Amygdala (tissue), 56 donors: ENCODE measurements around the gene BPIFB1.
A peak's percentile ranks its signal among the peaks of the same experiment; 100 is the strongest.

Experiments used
- DNase-seq, 56 donors: peaks; one replicate each; lab custom pipeline; 2025; lab: John Stamatoyannopoulos, UW

BPIFB1 gene

GRCh38 chr20:33291416-33291815 is 8.4 kb downstream of the BPIFB1 start:
- DNase-seq, result no peak

DNA sequence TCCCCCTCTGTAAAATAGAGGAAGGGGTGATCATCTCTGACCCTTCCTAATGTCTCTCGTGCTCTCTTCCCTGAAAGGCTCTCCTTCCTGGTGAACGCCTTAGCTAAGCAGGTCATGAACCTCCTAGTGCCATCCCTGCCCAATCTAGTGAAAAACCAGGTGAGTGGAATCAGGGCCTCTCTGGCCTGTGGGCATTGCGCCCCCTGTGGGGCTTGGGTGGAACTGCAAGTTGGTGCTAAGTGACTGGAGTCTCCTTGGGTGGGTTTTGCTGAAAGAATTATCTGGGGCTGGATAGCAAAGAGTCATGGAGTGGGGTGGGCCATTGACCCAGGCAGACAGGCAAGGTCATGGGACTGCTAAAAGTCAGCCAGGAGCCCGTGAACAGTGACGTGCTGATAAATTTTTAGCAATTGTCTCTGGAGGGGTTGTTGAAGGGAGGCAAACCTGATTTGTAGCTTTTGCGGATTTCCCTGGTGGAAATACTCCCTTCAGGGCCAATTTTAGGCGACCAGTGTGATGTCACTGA is 8.9 kb downstream of the BPIFB1 start:
- peak in 30 of 56 donors; percentile 3 to 71 (median 20) for DNase-seq

- DNase-seq, result no peak
Observed at GRCh38 chr20:33296206-33296605, 13.2 kb downstream of the BPIFB1 start.

DNA sequence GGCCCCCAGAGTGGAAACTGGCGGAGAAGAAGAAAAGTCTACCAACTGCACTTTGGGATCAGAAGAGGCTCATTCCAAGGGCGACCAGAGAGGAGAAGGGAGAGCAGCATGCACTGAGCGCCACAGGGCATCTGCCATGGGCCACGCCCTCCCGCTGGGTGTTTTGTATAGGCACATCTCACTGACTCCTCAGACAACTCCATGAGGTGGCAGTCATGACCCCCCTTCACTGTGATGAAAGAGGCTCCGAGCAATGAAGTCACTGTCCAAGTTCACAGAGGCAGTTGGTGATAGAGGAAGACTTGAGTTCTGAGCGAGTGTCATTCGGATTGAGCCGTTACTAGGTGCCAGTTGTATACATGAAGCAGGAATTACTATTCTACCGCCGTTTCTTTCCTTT is 15.4 kb downstream of the BPIFB1 start:
- no peak for DNase-seq

DNA sequence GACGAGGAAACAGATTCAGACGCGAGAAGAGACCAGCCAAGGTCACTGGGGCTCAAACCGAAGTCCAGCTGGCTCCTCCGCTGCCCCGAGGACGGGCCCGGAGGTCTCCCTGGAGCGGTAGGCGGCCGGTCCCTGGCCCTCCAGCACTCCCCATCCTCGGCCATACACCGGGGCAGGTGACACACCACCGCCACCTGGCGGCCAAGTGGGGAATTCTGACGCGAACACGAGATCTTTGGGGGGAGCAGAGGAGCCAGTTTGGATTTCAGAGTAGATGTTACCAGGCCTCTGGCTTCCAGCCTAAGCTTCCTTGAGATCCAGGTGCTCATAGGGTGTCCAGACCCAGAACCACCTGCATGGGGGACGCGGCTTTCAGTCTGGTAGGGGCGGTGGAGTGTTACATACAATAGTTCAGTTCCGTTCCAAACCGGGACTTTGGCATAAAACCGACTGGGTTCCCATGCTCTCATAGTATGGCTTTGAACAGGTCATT is 16.1 kb downstream of the BPIFB1 start:
- DNase-seq, result peak in 46 of 56 donors; percentile 6 to 79 (median 34)

- no peak for DNase-seq
Observed at GRCh38 chr20:33301192-33301930, 18.3 kb downstream of the BPIFB1 start.

DNA sequence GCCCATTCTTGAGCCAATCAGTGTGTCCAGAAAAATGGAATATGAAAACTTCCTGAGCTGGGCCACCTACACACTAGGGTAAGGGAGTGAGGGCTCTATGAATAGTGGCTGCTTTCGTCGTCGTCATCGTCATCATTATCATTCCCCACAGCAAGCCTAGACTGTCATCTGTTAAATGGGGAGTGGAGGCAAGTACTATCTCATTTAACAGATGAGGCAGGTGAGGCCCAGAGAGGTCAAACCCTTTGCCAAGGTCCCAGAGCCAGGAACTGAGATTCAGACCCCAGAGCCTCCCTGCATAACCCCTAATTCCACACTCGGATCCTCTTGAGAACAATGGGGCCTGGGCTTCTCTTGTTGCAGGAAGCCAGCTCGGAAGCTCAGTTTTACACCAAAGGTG is 20.6 kb downstream of the BPIFB1 start:
- DNase-seq, result no peak

DNA sequence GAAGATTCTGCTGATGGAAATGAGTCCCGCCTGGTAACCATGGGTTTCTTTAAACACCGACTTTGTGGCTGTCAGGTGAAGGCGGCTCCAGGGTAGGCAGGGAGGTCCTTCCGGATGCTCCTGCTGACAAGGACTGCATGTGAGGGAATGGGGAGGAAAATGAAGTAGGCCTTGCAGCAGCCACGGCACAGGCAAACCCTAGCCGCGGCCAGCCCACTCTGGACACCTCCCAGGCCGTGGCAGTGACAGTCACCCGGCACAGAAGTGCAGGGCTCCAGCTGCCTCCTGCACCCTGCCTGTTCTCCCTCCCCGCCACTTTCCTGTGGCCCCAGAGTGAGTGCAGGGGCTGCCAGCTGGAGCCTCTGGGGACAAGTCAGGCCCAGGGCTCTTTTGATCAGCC is 21.0 kb downstream of the BPIFB1 start:
- no peak for DNase-seq

DNA sequence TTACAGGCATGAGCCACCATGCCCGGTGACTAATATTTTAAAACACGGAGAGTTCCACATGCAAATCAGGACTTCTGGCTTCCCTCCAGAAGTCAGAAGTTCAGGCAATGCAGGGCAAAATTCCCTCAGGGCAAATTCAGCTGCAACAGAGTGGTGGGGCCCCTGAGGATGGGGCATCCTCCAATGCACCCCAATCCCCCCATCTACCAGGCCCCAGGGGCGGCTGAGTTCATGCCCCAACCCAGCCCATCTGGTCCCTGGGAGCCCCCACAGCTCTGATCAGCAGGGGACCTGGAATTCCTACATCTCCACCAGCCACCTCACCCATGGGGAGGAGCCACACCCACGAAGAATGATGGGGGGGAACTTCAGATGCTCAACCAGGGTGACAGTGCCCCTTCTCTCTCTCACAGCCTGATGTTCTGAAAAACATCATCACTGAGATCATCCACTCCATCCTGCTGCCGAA is 22.6 kb downstream of the BPIFB1 start:
- no peak for DNase-seq

DNA sequence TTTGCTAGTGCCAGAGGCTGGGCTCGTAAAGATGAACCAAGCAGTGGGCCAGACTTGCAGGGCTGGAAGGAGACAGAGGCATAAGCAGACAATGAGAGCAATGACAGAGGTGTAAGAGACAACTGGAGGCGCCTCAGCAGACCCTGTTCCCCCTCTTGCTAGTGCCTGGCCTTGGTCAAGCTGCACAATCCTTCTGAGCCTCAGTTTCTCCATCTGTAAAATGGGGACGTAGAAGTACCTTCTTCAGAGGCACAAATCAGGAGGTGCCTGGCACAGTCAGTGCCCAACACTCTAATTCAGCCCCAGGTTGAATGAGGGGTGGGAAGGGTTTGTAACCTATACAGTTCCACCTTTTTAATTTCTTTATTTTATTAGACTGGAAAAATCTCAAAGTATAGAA is 23.2 kb downstream of the BPIFB1 start:
- DNase-seq, result no peak

- DNase-seq, result no peak
Observed at GRCh38 chr20:33306807-33307206, 23.8 kb downstream of the BPIFB1 start.

- no peak for DNase-seq
Observed at GRCh38 chr20:33308668-33309067, 25.7 kb downstream of the BPIFB1 start.

GRCh38 chr20:33309631-33310030 is 26.6 kb downstream of the BPIFB1 start:
- DNase-seq, result no peak

DNA sequence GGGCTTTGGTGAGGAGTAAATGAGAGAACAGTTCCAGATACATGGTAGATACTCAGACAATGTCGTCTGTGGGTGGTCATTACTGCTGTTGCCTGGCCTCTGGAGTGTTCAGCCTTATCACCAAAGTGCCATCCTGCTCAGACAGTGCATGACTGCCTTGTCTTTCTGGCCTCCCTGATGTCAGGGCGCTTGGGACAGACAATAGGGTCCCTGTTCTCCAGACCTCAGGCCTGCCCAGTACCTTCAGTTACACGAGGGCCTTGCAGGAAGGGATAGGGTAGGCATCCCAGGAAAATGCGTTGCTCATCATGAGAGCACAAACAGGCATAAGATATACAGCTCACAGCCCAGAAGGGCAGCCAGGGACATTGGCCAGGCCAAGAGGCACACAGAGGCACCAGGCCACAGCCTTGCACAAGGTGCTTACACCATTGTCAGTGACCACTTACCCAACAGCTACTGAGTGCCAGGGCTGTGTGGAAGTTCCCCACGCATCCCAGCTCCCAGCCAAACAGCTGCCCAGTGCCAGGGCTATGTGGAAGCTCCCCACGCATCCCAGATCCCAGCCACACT is 27.4 kb downstream of the BPIFB1 start:
- peak in 1 of 56 donors; percentile 20 for DNase-seq

GRCh38 chr20:33311011-33311410 is 28.0 kb downstream of the BPIFB1 start:
- DNase-seq, result no peak

DNA sequence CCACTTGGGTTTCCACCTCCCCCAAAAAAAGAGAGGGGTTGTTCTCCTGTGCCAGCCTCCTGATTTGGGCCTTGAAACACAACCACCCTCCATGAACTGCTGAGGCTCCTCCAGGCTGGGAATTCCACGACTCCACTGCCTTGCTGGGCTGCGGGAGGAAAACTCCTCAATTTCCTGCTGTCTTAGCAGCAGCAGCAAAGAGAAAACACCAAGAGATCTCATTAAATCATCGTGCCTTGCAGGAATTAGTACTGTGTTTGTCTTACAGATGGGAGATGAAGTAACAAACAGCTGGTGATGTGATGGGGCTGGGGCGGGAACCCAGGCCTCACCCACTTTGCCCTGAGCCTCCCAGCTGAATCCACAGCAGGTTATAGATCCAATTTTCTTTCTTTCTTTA is 29.0 kb downstream of the BPIFB1 start:
- DNase-seq, result no peak

- DNase-seq, result no peak
Observed at GRCh38 chr20:33312583-33312982, 29.6 kb downstream of the BPIFB1 start.

- DNase-seq, result no peak
Observed at GRCh38 chr20:33313686-33314314, 30.8 kb downstream of the BPIFB1 start.

DNA sequence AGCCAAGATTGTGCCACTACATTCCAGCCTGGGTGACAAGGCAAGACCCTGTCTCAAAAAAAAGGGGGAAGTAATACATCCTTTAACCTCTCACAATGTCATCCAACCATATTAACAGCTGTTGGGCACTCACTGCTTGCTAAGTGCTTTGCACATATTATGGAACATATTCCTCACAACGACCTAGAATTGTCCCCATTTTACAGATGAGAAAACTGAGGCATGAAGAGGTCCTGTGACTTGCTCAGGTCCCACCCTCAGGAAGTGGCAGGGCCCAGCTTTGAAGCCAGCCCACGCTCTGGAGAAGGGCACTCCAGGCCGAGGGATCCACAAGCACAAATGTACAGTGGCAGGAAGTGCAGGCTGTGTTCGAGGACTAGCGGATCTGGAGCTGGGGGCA is 33.3 kb downstream of the BPIFB1 start:
- DNase-seq, result no peak

- DNase-seq, result no peak
Observed at GRCh38 chr20:33316958-33317357, 33.9 kb downstream of the BPIFB1 start.

GRCh38 chr20:33317424-33318095 is 34.5 kb downstream of the BPIFB1 start:
- no peak for DNase-seq
